Measurements from ENCODE around the gene ZFYVE1. TPM values are rescaled to one million over a fixed set of nuclear protein-coding genes. Genes with fewer than 3 reads are reported as not detected.

The ZFYVE1 gene
- total RNA-seq, 1 donor from 2014 or later, result 14.1 TPM

DNA sequence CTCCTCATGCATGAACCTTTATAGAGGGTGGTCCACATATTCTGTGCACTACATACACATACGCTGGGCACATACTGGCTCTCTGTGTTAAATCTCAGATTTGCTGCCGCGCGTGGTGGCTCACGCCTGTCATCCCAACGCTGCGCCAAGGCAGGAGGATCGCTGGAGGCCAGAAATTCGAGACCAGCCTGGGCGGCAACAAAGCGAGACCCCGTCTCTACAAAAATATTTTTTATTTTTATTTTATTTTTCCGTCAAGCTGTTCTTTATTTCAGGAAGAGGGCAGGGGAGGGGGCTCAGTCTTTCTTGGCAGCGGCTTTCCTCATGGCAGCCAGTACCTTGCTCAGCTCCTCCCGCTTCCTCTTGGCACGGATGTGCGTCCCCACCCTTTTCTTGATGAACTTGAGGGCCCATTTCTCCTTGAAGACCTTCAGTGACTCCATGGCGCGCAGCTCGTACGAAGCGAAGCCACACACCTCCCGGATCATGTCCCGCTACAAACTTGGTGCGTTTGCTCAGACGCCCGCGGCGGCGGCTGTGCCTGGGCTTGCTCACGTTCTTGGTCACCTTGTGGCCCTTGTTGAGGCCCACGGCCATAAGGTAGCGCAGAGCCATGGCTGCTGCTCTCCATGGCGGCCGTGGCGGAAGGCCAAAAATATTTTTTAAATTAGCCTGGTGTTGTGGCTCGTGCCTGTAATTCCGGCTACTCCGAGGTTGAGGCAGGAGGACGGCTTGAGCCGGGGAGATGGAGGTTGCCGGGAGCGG, 97.4 kb downstream of the ZFYVE1 start:
- DNase-seq (ENCODE audit: missing footprints), result no peak
- no peak for ATAC-seq
- intact Hi-C loops (cut with DNase I), result no loop called here

GRCh38 chr14:72928872-72929271, 98.0 kb downstream of the ZFYVE1 start:
- DNase-seq (ENCODE audit: missing footprints), result no peak
- ATAC-seq, result no peak
- intact Hi-C loops (cut with DNase I), result no loop called here

DNA sequence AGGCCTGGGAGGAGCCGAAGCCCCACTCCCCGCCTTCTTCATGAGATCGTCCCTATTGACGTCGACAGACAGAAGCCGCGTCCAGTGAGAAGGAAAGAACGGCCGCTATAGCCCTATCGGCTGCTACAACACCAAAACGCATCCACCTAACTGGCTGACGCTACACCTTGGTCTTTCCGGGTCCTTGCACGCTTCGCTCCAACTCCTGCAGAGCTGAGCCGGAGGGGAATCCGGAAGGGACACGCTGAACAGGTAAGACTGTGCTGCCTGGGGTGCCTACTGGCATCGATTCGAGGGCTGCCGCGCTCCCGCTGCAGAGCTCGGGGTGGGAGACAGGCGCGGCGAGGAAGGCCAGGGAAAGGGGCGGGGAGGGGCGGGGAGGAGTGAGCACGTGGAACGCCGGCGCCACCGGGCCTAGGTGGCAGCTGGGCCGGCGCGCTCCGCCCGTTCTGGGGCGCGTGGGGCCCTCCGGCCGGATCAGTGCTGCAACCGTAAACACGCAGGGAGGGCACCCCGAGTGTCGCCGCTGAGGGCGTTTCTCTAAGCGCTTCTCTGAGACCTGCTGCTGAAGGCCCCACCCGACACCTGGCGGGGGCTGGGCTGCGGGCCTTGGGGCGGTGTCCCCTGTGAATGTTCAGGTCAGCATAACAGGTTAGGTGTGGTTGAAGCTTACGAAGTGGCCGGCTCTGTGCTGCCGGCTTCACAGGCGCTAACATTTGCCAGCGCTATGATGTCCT, 100.4 kb downstream of the ZFYVE1 start, which contains the start of gene DCAF4:
Gene DCAF4 (plus strand): TSS at position 173 of the 737 bp plus-strand sequence. CDS start 11,515 bp downstream, outside the sequence.
- ATAC-seq (peak; percentile 99), DNase-seq (ENCODE audit: missing footprints) (peak; percentile 97)
- intact Hi-C loops (cut with DNase I), result no loop called here

DNA sequence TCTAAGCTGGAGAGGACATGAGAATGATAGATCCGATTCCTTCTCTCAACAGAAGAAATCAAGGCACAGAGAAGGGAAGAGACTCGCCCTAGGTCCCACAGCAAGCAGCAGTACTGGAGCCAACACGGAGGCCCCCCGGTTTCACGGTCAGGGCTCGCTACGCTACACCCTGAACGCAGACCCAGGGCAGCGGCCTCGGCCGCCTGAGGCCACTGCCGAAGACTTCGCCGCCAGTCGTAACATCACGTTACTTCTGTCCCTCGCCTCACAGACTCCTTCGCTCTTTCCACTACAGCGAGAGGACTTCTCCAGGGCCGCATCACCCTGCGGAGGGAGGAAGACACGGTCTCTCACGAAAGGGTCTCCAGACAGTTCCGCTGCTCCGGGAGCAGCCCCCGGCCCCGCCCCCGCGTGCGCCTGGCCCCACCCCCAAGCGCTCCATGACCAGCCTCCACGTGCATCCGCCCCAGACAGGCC, 101.1 kb downstream of the ZFYVE1 start:
- DNase-seq (ENCODE audit: missing footprints), result no peak
- no peak for ATAC-seq
- intact Hi-C loops (cut with DNase I), result no loop called here

DNA sequence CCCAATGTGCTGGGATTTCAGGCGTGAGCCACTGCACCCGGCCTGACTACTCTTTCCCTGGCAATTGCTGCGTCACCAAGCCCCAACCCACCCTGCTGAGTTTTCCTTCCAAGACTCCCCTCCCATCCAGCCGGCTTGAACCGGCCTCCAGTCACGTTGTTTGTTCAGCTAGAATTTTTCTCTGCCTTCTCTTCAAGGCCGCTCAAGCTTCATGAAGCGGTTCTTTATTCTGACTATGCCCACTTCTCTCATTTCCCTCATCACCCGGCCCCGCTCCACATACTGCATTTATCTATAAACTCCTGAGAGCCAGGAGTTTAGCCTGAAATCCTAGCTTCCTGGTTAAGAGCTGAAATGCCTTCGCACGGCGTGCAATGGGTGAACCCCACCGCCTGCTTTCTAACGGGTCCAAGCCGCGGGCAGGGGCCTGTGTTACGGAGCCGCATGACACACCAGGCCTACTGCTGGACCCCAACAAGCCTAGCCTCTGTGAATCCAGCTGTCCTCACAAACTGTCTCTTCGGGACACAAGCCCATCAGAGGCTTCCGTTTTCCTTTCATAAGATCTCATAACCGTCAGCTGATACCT, 101.6 kb downstream of the ZFYVE1 start:
- DNase-seq (ENCODE audit: missing footprints) (no peak), ATAC-seq (no peak)
- intact Hi-C loops (cut with DNase I), result no loop called here

GRCh38 chr14:72924337-72924736, 102.6 kb downstream of the ZFYVE1 start:
- ATAC-seq (no peak), DNase-seq (ENCODE audit: missing footprints) (peak; percentile 77)
- intact Hi-C loops (cut with DNase I), result no loop called here

- intact Hi-C loops (cut with DNase I), result no loop called here
- DNase-seq (ENCODE audit: missing footprints), result no peak
- no peak for ATAC-seq
Observed at GRCh38 chr14:72921396-72921795, 105.5 kb downstream of the ZFYVE1 start.

DNA sequence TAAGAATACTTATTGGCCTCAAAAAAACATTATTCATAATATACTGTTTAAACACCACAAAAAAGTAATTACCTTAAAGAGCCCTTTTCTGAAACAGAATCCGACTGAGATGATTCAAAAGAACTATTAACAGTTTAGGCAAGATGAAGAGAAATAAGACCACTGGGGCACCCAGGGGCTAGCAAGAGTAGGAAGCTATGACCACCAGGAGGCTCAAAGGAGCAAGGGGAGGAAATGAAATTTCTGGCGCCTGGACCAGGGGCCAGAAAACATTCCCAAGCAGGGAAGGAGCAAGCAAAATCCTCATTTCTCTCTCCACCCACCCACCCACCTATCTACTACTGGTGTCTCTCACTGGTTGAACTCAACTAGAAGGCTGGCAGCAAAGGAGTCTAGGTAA, 106.9 kb downstream of the ZFYVE1 start:
- intact Hi-C loops (cut with DNase I), result no loop called here
- ATAC-seq (no peak), DNase-seq (ENCODE audit: missing footprints) (no peak)

Other genes with a start within 250 kb of the ZFYVE1 start
- 27.3 TPM for gene DPF3, start 133.0 kb downstream of the ZFYVE1 start, total RNA-seq
- 7.9 TPM for gene DCAF4, start 100.6 kb downstream of the ZFYVE1 start, total RNA-seq
- 32.8 TPM for gene RBM25, start 31.4 kb upstream of the ZFYVE1 start, total RNA-seq
- 23.5 TPM for gene PSEN1, start 109.4 kb upstream of the ZFYVE1 start, total RNA-seq
- gene PAPLN, start 210.4 kb upstream of the ZFYVE1 start, total RNA-seq, result 2.5 TPM